C4-2B (cell line): ENCODE data around the gene EMID1.
"Not testable (repeated sequence)": the region's sequence is repeated elsewhere in the genome, so short reads cannot be mapped to it uniquely, and the experiment has no call there.

Experiments used
- H3K27ac ChIP-seq: fragments of 450-650 bp; 2 replicates; pipeline ENCODE4 v1.5.1; 2017
- CTCF ChIP-seq: fragments of 450-650 bp; conservative IDR thresholded peaks from 2 replicates; pipeline ENCODE4 v1.5.1; 2017; ENCODE audit warnings: mild to moderate bottlenecking
- ZFX ChIP-seq: fragments of 450-650 bp; IDR thresholded peaks from 2 replicates; pipeline ENCODE4 v1.6.1; 2017

EMID1 gene

GRCh38 chr22:29226351-29226981 lies 20.8 kb downstream of the EMID1 start:
- no peak for TF ChIP-seq ZFX
- TF ChIP-seq CTCF: no peak
- H3K27ac ChIP-seq: no peak overlapping the region

DNA sequence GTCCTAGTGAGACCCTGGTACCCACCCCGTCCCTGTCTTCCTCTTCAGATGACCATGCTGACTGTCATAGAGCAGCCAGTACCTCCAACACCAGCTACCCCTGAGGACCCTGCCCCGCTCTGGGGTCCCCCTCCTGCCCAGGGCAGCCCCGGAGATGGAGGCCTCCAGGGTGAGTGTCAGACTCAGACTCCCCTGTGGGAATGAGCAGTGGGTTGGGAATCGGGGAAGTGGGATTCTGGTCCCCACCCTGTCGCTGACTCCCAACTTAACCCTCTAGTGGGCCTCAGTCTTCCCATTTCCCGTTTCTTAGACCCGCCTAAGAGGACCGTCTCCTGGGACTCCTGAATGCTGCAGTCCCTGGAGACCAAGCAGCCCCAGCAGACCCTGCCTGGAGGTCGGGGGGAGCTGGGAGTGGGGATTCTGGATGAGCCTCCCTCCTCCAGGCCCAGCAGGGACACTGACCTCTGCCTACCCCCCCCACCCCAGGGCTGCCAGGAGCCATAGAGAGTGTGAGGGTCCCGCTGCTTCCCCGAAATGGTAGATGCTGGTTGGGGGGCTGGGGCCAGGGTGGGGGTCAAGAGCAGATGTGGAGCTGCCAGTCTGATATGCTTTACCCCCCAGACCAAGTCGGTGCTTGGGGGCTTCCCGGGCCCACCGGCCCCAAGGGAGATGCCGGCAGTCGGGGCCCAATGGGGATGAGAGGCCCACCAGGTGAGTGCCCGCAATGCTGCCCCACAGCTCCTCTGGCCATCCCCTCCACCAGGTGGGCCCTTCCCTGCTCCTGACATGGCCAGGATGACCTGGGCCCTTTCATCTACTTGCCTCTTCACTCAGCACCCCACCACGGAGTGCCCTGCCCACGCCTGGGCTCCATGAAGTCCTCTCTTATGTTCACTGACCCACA lies 25.5 kb downstream of the EMID1 start:
- no peak overlapping the region for H3K27ac ChIP-seq
- TF ChIP-seq ZFX (no peak), CTCF (no peak)

DNA sequence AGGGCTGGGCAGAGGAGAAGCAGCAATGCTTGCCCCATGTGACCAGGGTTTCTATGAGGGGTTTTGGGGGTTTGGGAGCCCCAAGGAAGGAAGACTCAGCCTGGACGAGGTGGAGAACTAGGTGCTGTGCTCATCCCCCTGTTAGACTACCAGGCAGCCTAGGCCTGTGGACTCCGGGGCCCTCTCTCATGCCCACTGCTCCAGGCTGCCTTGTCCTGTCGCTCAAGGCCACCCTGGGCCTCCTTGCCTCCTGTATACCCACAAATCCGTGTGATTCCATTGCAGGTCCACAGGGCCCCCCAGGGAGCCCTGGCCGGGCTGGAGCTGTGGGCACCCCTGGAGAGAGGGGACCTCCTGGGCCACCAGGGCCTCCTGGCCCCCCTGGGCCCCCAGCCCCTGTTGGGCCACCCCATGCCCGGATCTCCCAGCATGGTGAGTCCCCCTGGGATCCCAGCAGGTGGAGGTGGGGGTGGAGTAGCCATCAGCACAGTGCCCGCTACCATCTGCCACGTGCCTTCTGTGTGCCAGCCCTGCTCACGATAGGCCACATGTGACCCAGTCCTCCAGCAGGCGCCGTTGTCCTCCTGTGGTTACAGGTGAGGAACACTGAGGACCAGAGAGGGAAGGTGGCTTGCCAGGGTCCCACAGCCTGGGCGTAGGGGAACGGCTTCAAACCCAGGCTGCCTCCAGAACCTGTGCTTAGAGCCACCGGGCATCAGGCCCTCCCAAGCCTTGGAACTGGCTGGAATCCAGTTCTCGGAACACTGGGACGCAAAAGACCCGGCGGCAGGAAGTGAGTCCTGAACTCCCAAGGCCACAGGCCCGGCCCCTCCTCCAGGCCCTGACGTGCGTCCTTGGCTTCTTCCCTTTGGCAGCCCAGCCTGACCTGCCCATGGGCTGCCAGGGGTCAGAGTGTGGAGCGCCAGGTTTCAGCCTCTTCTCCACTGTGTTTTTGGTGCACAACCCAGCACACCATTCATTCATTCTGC lies 26.6 kb downstream of the EMID1 start:
- H3K27ac ChIP-seq: no peak overlapping the region
- no peak for TF ChIP-seq CTCF
- TF ChIP-seq ZFX: no peak

GRCh38 chr22:29233277-29233877 lies 27.7 kb downstream of the EMID1 start:
- no peak for TF ChIP-seq CTCF
- TF ChIP-seq ZFX: no peak
- H3K27ac ChIP-seq: no peak overlapping the region

DNA sequence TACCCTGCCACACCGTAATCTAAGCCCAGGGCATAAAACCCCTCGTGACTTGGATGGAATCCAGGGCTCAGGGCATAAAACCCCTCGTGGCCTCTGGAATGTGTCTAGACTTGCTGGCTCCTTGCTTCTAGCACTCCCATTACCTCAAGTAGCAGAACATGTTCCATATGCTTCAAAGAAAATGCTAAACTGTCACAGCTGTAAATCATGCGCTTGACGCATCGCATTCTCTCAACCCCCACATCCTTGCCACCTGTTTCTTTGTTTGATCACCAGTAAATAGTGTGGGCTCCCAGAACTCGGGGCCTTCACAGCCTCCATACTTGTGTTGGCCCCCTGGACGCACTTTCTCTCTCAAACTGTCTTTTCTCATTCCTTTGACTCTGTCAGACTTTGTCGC lies 34.8 kb downstream of the EMID1 start:
- not testable (repeated sequence) for H3K27ac ChIP-seq

GRCh38 chr22:29243874-29244446 lies 38.3 kb downstream of the EMID1 start:
- TF ChIP-seq CTCF: no peak
- TF ChIP-seq ZFX: no peak
- no peak overlapping the region for H3K27ac ChIP-seq
